ENCODE results near the gene FYB1. TPM values are rescaled to one million over a fixed set of nuclear protein-coding genes. Genes with fewer than 3 reads are reported as not detected.

FYB1 gene
- total and polyA plus RNA-seq, 8 donors: 2.0 to 22.9 (median 4.2) TPM

- WGBS, 5 donors: 52 to 63% (median 59%) methylated on average over 11 of the region's 11 CpGs
- Histone ChIP-seq H3K27ac (no peak overlapping the region), H3K4me1 (peaks cover 0 to 41% (median 9%) of the 10 kb centered on the region in 4 donors), H3K36me3 (no peaks in the 10 kb centered on the region), H3K4me3 (no peak overlapping the region), H3K9me3 (no peaks in the 10 kb centered on the region), H3K27me3 (peaks cover 0 to 3% (median 0%) of the 10 kb centered on the region in 3 donors)
- TF ChIP-seq CTCF (IDR thresholded peaks at IDR 0.05): no peak
- TF ChIP-seq EP300 (IDR thresholded peaks at IDR 0.05): no peak
- TF ChIP-seq POLR2AphosphoS5 (IDR thresholded peaks at IDR 0.05): no peak
- TF ChIP-seq POLR2A (IDR thresholded peaks at IDR 0.05): no peak
- DNase-seq: no peak
- intact Hi-C loops (cut with DNase I; ENCODE audit: low total_unique reads): no loop called here
Observed at GRCh38 chr5:39194466-39195136, 24.8 kb downstream of the FYB1 start.

GRCh38 chr5:39193553-39194465 lies 25.6 kb downstream of the FYB1 start:
- Histone ChIP-seq H3K4me3 (no peak overlapping the region), H3K9me3 (no peaks in the 10 kb centered on the region), H3K27me3 (peaks cover 0 to 3% (median 0%) of the 10 kb centered on the region in 3 donors), H3K4me1 (peaks cover 0 to 45% (median 10%) of the 10 kb centered on the region in 4 donors), H3K27ac (no peak overlapping the region), H3K36me3 (no peaks in the 10 kb centered on the region)
- 72 to 79% (median 75%) methylated on average over 5 to 6 of the region's 6 CpGs for WGBS, 5 donors
- no peak for TF ChIP-seq EP300 (IDR thresholded peaks at IDR 0.05)
- no peak for TF ChIP-seq POLR2AphosphoS5 (IDR thresholded peaks at IDR 0.05)
- no peak for TF ChIP-seq CTCF (IDR thresholded peaks at IDR 0.05)
- no peak for TF ChIP-seq POLR2A (IDR thresholded peaks at IDR 0.05)
- DNase-seq: no peak
- intact Hi-C loops (cut with DNase I; ENCODE audit: low total_unique reads): no loop called here

- intact Hi-C loops (cut with DNase I; ENCODE audit: low total_unique reads): no loop called here
- peak overlapping the region in 1 of 5 donors; percentile 14 for H3K27ac ChIP-seq
- DNase-seq: no peak
- H3K36me3 ChIP-seq: no peaks in the 10 kb centered on the region
- no peak for TF ChIP-seq EP300 (IDR thresholded peaks at IDR 0.05)
- TF ChIP-seq POLR2AphosphoS5 (IDR thresholded peaks at IDR 0.05): no peak
- no peak for TF ChIP-seq POLR2A (IDR thresholded peaks at IDR 0.05)
- TF ChIP-seq CTCF (IDR thresholded peaks at IDR 0.05): no peak
- peaks cover 0 to 3% (median 0%) of the 10 kb centered on the region in 3 donors for H3K27me3 ChIP-seq
- H3K4me1 ChIP-seq: peaks cover 0 to 49% (median 10%) of the 10 kb centered on the region in 4 donors
- no peaks in the 10 kb centered on the region for H3K9me3 ChIP-seq
- 55 to 71% (median 65%) methylated on average over 2 of the region's 2 CpGs for WGBS, 5 donors
- no peak overlapping the region for H3K4me3 ChIP-seq
Observed at GRCh38 chr5:39192450-39193160, 26.8 kb downstream of the FYB1 start.

- H3K9me3 ChIP-seq: no peaks in the 10 kb centered on the region
- intact Hi-C loops (cut with DNase I; ENCODE audit: low total_unique reads): no loop called here
- H3K27ac ChIP-seq: peak overlapping the region in 1 of 5 donors; percentile 20
- no peak for DNase-seq
- H3K4me3 ChIP-seq: no peak overlapping the region
- peaks cover 0 to 49% (median 10%) of the 10 kb centered on the region in 4 donors for H3K4me1 ChIP-seq
- TF ChIP-seq POLR2A (IDR thresholded peaks at IDR 0.05): no peak
- TF ChIP-seq POLR2AphosphoS5 (IDR thresholded peaks at IDR 0.05): no peak
- no peak for TF ChIP-seq CTCF (IDR thresholded peaks at IDR 0.05)
- no peak for TF ChIP-seq EP300 (IDR thresholded peaks at IDR 0.05)
- no peaks in the 10 kb centered on the region for H3K27me3 ChIP-seq
- no peaks in the 10 kb centered on the region for H3K36me3 ChIP-seq
- WGBS, 5 donors: 17 to 35% (median 27%) methylated on average over 6 of the region's 6 CpGs
Observed at GRCh38 chr5:39191216-39191615, 28.1 kb downstream of the FYB1 start.

Measured in stomach (tissue), 9 donors.